Pancreas (tissue), 10 donors: ENCODE results near the gene AGPAT4. TPM values are rescaled to one million over a fixed set of nuclear protein-coding genes. Genes with fewer than 3 reads are reported as not detected.

Source experiments
- ATAC-seq, 4 donors: fragments of 200-7000 bp; cut with Tn5 transposase; one replicate each; pipeline versions ENCODE4 v1.8.0 to v1.9.1; 2020; ENCODE audit warnings: mild to moderate bottlenecking in 4 of 4, moderate library complexity in 4 of 4
- DNase-seq, 6 donors: peaks; one replicate each; pipeline ENCODE4 v3.0.0-alpha.2; 2020
- FAIRE-seq: peaks from 2 replicates; lab custom pipeline; 2012; peaks lifted over from hg19 to GRCh38; lab: Jason Lieb, UNC
- H3K27ac ChIP-seq, 4 donors: fragments of 200-600 bp; sonication (generic); 1 replicate in 3 of 4; 2 replicates in 1 of 4; pipeline versions ENCODE4 v1.5.0 to v1.8.0; 2020
- H3K27me3 ChIP-seq, 4 donors: fragments of 200-600 bp; one replicate each; pipeline ENCODE4 v1.8.0; 2021
- H3K36me3 ChIP-seq, 3 donors: fragments of 200-600 bp; sonication (generic) in 1 of 3; one replicate each; pipeline versions ENCODE4 v1.5.0 to v1.8.0; 2020 to 2021
- H3K4me1 ChIP-seq, 3 donors: fragments of 200-600 bp; one replicate each; pipeline ENCODE4 v1.8.0; 2021
- H3K4me3 ChIP-seq, 4 donors: fragments of 200-600 bp; sonication (generic) in 2 of 4; one replicate each; pipeline versions ENCODE4 v1.5.0 to v1.8.0; 2020 to 2021
- H3K9me3 ChIP-seq, 4 donors: fragments of 200-600 bp; one replicate each; pipeline ENCODE4 v1.8.0; 2021
- CTCF ChIP-seq, 4 donors: fragments of 200-600 bp; sonication (generic) in 3 of 4; IDR thresholded peaks; one replicate each; pipeline versions ENCODE4 v1.5.0 to v1.8.0; 2021; ENCODE audit warnings: antibody characterized with exemption in 4 of 4
- WGBS, 2 donors: extraction: QIAGEN DNeasy Blood & Tissue Kit; methylation state at CpG; one replicate each; pipeline ENCODE4 v1.1.7; 2013; 5-methylcytosine and 5-hydroxymethylcytosine counted together
- intact Hi-C, 3 donors: fragments of 100-400 bp; cut with DNase I; formaldehyde crosslinking; loops; one replicate each; pipeline versions ENCODE4 v1.11.1 to v1.14.2; 2022
- polyA plus RNA-seq, 2 donors: library from polyadenylated mRNA; stranded (reverse); fragments of 200-250 nt; gene quantifications; one replicate each; pipeline ENCODE4 v1.2.3, GENCODE V29; 2013
- total RNA-seq, 6 donors: library from RNA; stranded (reverse); fragmentation: NEBNext Ultra II Directional in 4 of 6; extraction: Animal tissue kit (Norgen Biotek cat#: 25700) in 4 of 6; gene quantifications; one replicate each; pipeline versions ENCODE4 v1.2.1 to v1.2.4, GENCODE V29; 2021 to 2023
- donor health status: healthy with polysubstance abuse.
- donor health status: DM: no; HTN: no; CAD: no; lungs with moderate emphysema.
- donor health status: DM: no; HTN: no; CAD: no.
- donor health status: control.
- donor health status: control.
- donor health status: Bipolar disorder and iron deficiency.
- donor health status: DM: yes; HTN: yes; CAD: no.
- donor health status: DM: no; HTN: no; CAD: no.
- donor health status: DM: no; HTN: no; CAD: no.
- donor health status: DM: yes; HTN: yes; CAD: no.

The AGPAT4 gene
- total and polyA plus RNA-seq, 8 donors = 1.6 to 6.4 (median 2.3) TPM

- no peak overlapping the region for H3K27ac ChIP-seq
- ATAC-seq = no peak
- no peaks in the 10 kb centered on the region for H3K9me3 ChIP-seq
- no peak overlapping the region for H3K4me3 ChIP-seq
- H3K27me3 ChIP-seq = no peaks in the 10 kb centered on the region
- no peaks in the 10 kb centered on the region for H3K36me3 ChIP-seq
- DNase-seq = no peak
- WGBS, 2 donors = 72 to 77% methylated on average over 15 of the region's 15 CpGs
- no peaks in the 10 kb centered on the region for H3K4me1 ChIP-seq
- FAIRE-seq = no peak
- intact Hi-C loops = no loop called here
- no peak for TF ChIP-seq CTCF (IDR thresholded peaks at IDR 0.05)
Measured at GRCh38 chr6:161235776-161236633, 37.9 kb downstream of the AGPAT4 start.

GRCh38 chr6:161233986-161234661 is 39.7 kb downstream of the AGPAT4 start:
- Histone ChIP-seq H3K27me3 (no peaks in the 10 kb centered on the region), H3K9me3 (no peaks in the 10 kb centered on the region), H3K4me1 (peaks cover 0 to 5% (median 0%) of the 10 kb centered on the region in 3 donors), H3K27ac (no peak overlapping the region), H3K36me3 (no peaks in the 10 kb centered on the region), H3K4me3 (no peak overlapping the region)
- intact Hi-C loops = no loop called here
- peak in 3 of 6 donors; percentile 23 to 34 (median 32) for DNase-seq
- peak in 2 of 4 donors; percentile 47 to 50 for ATAC-seq
- WGBS, 2 donors = 84 to 94% methylated on average over 10 of the region's 10 CpGs
- no peak for TF ChIP-seq CTCF (IDR thresholded peaks at IDR 0.05)
- no peak for FAIRE-seq

GRCh38 chr6:161232467-161232866 is 41.4 kb downstream of the AGPAT4 start:
- Histone ChIP-seq H3K27ac (no peak overlapping the region), H3K4me1 (peaks cover 0 to 16% (median 0%) of the 10 kb centered on the region in 3 donors), H3K4me3 (no peak overlapping the region), H3K9me3 (no peaks in the 10 kb centered on the region), H3K27me3 (no peaks in the 10 kb centered on the region), H3K36me3 (no peaks in the 10 kb centered on the region)
- ATAC-seq (no peak), DNase-seq (no peak), FAIRE-seq (no peak)
- TF ChIP-seq CTCF (IDR thresholded peaks at IDR 0.05) = no peak
- 94 to 97% methylated on average over 11 of the region's 11 CpGs for WGBS, 2 donors
- intact Hi-C loops = no loop called here

GRCh38 chr6:161232010-161232409 is 41.9 kb downstream of the AGPAT4 start:
- no peak for TF ChIP-seq CTCF (IDR thresholded peaks at IDR 0.05)
- Histone ChIP-seq H3K9me3 (no peaks in the 10 kb centered on the region), H3K27me3 (no peaks in the 10 kb centered on the region), H3K4me1 (peaks cover 0 to 16% (median 0%) of the 10 kb centered on the region in 3 donors), H3K27ac (no peak overlapping the region), H3K36me3 (no peaks in the 10 kb centered on the region), H3K4me3 (no peak overlapping the region)
- 90 to 93% methylated on average over 9 of the region's 9 CpGs for WGBS, 2 donors
- DNase-seq (no peak), ATAC-seq (no peak), FAIRE-seq (no peak)
- intact Hi-C loops = no loop called here
